HG03280 (cell line): ENCODE measurements around the gene EHF.
"Not testable (repeated sequence)": the region's sequence is repeated elsewhere in the genome, so short reads cannot be mapped to it uniquely, and the experiment has no call there.

Source experiments
- ATAC-seq: cut with Tn5 transposase; IDR thresholded peaks from one replicate; pipeline ENCODE4 v1.9.1; 2021; ENCODE audit warnings: mild to moderate bottlenecking, moderate library complexity; ENCODE audit not compliant: unreplicated experiment

EHF gene

GRCh38 chr11:34620820-34621792, at the start of gene EHF:
TSS of gene EHF (plus strand) at chr11:34621093. CDS start at chr11:34642631, 21,538 bp downstream.
- no peak for ATAC-seq

- ATAC-seq: no peak
Observed at GRCh38 chr11:34573537-34573936, 47.4 kb upstream of the EHF start.

GRCh38 chr11:34575261-34575660, 45.6 kb upstream of the EHF start:
- no peak for ATAC-seq

GRCh38 chr11:34575671-34576070, 45.2 kb upstream of the EHF start:
- ATAC-seq: no peak

GRCh38 chr11:34576331-34576730, 44.6 kb upstream of the EHF start:
- ATAC-seq: no peak

GRCh38 chr11:34583818-34584217, 37.1 kb upstream of the EHF start:
- ATAC-seq: no peak

GRCh38 chr11:34585304-34585734, 35.6 kb upstream of the EHF start:
- no peak for ATAC-seq

- ATAC-seq: no peak
Observed at GRCh38 chr11:34585735-34586487, 35.0 kb upstream of the EHF start.

- ATAC-seq: no peak
Observed at GRCh38 chr11:34586488-34587281, 34.2 kb upstream of the EHF start.

- ATAC-seq: no peak
Observed at GRCh38 chr11:34587282-34587677, 33.6 kb upstream of the EHF start.

GRCh38 chr11:34588023-34588422, 32.9 kb upstream of the EHF start:
- ATAC-seq: no peak

- ATAC-seq: no peak
Observed at GRCh38 chr11:34588701-34589100, 32.2 kb upstream of the EHF start.

GRCh38 chr11:34589177-34589576, 31.7 kb upstream of the EHF start:
- not testable (repeated sequence) for ATAC-seq

- ATAC-seq: no peak
Observed at GRCh38 chr11:34593085-34593484, 27.8 kb upstream of the EHF start.

GRCh38 chr11:34594603-34595002, 26.3 kb upstream of the EHF start:
- no peak for ATAC-seq

GRCh38 chr11:34595391-34595790, 25.5 kb upstream of the EHF start:
- no peak for ATAC-seq

GRCh38 chr11:34595960-34596644, 24.8 kb upstream of the EHF start:
- ATAC-seq: no peak

GRCh38 chr11:34599406-34599945, 21.4 kb upstream of the EHF start:
- no peak for ATAC-seq

GRCh38 chr11:34600339-34601084, 20.4 kb upstream of the EHF start:
- no peak for ATAC-seq

GRCh38 chr11:34601085-34601444, 19.8 kb upstream of the EHF start:
- ATAC-seq: no peak
